NCI-H748 treated with DMSO at 0.1 percent for 48 hours (cell line): Measurements from ENCODE around the gene DISC1.
A peak's percentile ranks its signal among the peaks of the same experiment; 100 is the strongest.
"Not testable (repeated sequence)": the region's sequence is repeated elsewhere in the genome, so short reads cannot be mapped to it uniquely, and the experiment has no call there.

Experiments used
- DNase-seq: peaks from one replicate; lab custom pipeline; 2025; lab: John Stamatoyannopoulos, UW

Gene DISC1

GRCh38 chr1:231776757-231777062 lies 150.1 kb downstream of the DISC1 start:
- no peak for DNase-seq

GRCh38 chr1:231778009-231778719 lies 151.6 kb downstream of the DISC1 start:
- no peak for DNase-seq

- no peak for DNase-seq
Observed at GRCh38 chr1:231779081-231779480, 152.5 kb downstream of the DISC1 start.

- no peak for DNase-seq
Observed at GRCh38 chr1:231781892-231782291, 155.3 kb downstream of the DISC1 start.

- DNase-seq, result not testable (repeated sequence)
Observed at GRCh38 chr1:231785073-231785472, 158.5 kb downstream of the DISC1 start.

GRCh38 chr1:231786126-231786525 lies 159.5 kb downstream of the DISC1 start:
- DNase-seq, result no peak

- no peak for DNase-seq
Observed at GRCh38 chr1:231792634-231793033, 166.0 kb downstream of the DISC1 start.

GRCh38 chr1:231793893-231794292 lies 167.3 kb downstream of the DISC1 start:
- no peak for DNase-seq

GRCh38 chr1:231796141-231796540 lies 169.6 kb downstream of the DISC1 start:
- DNase-seq, result peak; percentile 33

GRCh38 chr1:231799363-231799986 lies 172.9 kb downstream of the DISC1 start:
- DNase-seq, result no peak

- no peak for DNase-seq
Observed at GRCh38 chr1:231800108-231800507, 173.5 kb downstream of the DISC1 start.

GRCh38 chr1:231801042-231801585 lies 174.5 kb downstream of the DISC1 start:
- no peak for DNase-seq

GRCh38 chr1:231803353-231803752 lies 176.8 kb downstream of the DISC1 start:
- DNase-seq, result no peak

GRCh38 chr1:231806623-231807495 lies 180.3 kb downstream of the DISC1 start:
- DNase-seq, result peak; percentile 8

- DNase-seq, result no peak
Observed at GRCh38 chr1:231807541-231807940, 181.0 kb downstream of the DISC1 start.

GRCh38 chr1:231808116-231808515 lies 181.5 kb downstream of the DISC1 start:
- no peak for DNase-seq

GRCh38 chr1:231808990-231809389 lies 182.4 kb downstream of the DISC1 start:
- no peak for DNase-seq

GRCh38 chr1:231810415-231810814 lies 183.8 kb downstream of the DISC1 start:
- DNase-seq, result no peak

GRCh38 chr1:231814021-231814420 lies 187.4 kb downstream of the DISC1 start:
- no peak for DNase-seq

- no peak for DNase-seq
Observed at GRCh38 chr1:231814521-231814920, 187.9 kb downstream of the DISC1 start.

GRCh38 chr1:231817801-231818200 lies 191.2 kb downstream of the DISC1 start:
- DNase-seq, result no peak

GRCh38 chr1:231818337-231818736 lies 191.7 kb downstream of the DISC1 start:
- DNase-seq, result no peak

- no peak for DNase-seq
Observed at GRCh38 chr1:231821281-231821680, 194.7 kb downstream of the DISC1 start.
